Ishikawa (cell line): ENCODE results near the gene TRIP12.

Source experiments
- CEBPB ChIP-seq: IDR thresholded peaks from 2 replicates; pipeline ENCODE4 v1.6.1; 2012
- CREB1 ChIP-seq: IDR thresholded peaks from 2 replicates; pipeline ENCODE4 v1.6.1; 2012; ENCODE audit warnings: low read depth
- EGR1 ChIP-seq: IDR thresholded peaks from 2 replicates; pipeline ENCODE4 v1.6.1; 2012
- EP300 ChIP-seq: IDR thresholded peaks from 2 replicates; pipeline ENCODE4 v1.6.1; 2012; ENCODE audit warnings: borderline replicate concordance
- FOXM1 ChIP-seq: IDR thresholded peaks from 2 replicates; pipeline ENCODE4 v1.6.1; 2012; ENCODE audit warnings: low read depth, borderline replicate concordance
- NFIC ChIP-seq: IDR thresholded peaks from 2 replicates; pipeline ENCODE4 v1.6.1; 2012
- RAD21 ChIP-seq: IDR thresholded peaks from 2 replicates; pipeline ENCODE4 v1.6.1; 2012; ENCODE audit warnings: low read depth
- TAF1 ChIP-seq: IDR thresholded peaks from 2 replicates; pipeline ENCODE4 v1.6.1; 2012; ENCODE audit warnings: low read depth, mild to moderate bottlenecking
- TCF12 ChIP-seq: IDR thresholded peaks from 2 replicates; pipeline ENCODE4 v1.6.1; 2012; ENCODE audit warnings: low read depth
- TEAD4 ChIP-seq: IDR thresholded peaks from 2 replicates; pipeline ENCODE4 v1.6.1; 2012
- YY1 ChIP-seq: IDR thresholded peaks from 2 replicates; pipeline ENCODE4 v1.6.1; 2012; ENCODE audit warnings: low read depth
- ZBTB7A ChIP-seq: IDR thresholded peaks from 2 replicates; pipeline ENCODE4 v1.6.1; 2012; ENCODE audit warnings: low read depth
- TF ChIP-seq, protein P1 (sequence below): IDR thresholded peaks from 2 replicates; pipeline ENCODE4 v1.6.1; 2012; ENCODE audit warnings: low read depth, mild to moderate bottlenecking
- TF ChIP-seq, protein P2 (sequence below): IDR thresholded peaks from 2 replicates; pipeline ENCODE4 v1.6.1; 2012
- TF ChIP-seq, protein P3 (sequence below): IDR thresholded peaks from 2 replicates; pipeline ENCODE4 v1.6.1; 2012

The TRIP12 gene

DNA sequence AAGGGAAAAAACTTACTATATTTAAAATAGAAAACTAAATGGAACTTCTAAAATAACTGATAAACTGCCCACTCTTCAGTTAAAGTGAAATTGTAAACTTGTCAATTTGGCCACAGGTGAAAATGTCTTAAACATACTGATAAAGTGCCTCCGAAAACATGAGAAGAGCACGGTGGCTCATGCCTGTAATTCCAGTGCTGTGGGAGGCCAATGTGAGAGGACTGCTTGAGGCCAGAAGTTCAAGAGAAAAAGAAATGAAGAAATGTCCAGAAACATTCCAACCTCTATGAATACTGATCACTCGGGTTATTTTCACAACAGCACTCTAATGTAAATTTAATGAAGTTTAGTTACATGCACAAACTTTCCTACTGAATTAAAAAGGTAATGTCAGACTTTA, 144.1 kb downstream of the TRIP12 start:
- TF ChIP-seq RAD21: no peak
- no peak for TF ChIP-seq CREB1
- TF ChIP-seq TCF12: no peak
- TF ChIP-seq EGR1: no peak
- TF ChIP-seq ZBTB7A: no peak
- TF ChIP-seq TAF1: no peak

DNA sequence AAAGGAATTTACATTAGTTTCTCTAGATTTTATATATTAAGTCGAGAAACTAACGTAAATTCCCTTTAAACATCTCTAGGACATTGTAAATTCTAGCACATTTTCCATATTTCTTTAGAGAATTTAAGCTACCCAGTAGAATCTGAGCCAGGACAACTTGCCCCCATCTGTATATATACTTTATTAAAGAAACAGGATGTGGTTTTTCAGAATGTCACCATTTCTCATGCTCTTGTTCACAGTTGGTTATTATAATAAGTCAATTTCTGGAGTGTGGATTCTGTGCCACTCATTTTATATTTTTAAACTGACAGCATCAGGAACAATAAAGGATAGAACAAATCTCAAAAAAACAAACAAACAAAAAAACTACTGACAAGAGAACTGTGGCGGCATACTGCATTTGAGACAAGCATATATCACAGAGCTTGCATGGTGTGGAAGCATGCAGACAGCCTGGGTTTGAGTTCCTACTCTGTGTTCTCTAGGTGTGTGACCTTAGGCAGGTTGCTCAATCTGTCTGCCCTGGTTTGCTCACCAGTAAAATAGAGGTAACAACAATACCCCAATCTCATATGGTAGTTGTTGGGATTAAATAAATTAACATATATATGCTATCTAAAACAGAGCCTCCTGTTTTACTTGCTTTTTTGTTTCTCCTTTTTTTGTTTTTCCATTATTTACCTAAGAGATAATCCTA, 146.0 kb downstream of the TRIP12 start:
- TF ChIP-seq FOXM1 (no peak), EGR1 (no peak), YY1 (no peak)
- TF ChIP-seq, protein P1, sequence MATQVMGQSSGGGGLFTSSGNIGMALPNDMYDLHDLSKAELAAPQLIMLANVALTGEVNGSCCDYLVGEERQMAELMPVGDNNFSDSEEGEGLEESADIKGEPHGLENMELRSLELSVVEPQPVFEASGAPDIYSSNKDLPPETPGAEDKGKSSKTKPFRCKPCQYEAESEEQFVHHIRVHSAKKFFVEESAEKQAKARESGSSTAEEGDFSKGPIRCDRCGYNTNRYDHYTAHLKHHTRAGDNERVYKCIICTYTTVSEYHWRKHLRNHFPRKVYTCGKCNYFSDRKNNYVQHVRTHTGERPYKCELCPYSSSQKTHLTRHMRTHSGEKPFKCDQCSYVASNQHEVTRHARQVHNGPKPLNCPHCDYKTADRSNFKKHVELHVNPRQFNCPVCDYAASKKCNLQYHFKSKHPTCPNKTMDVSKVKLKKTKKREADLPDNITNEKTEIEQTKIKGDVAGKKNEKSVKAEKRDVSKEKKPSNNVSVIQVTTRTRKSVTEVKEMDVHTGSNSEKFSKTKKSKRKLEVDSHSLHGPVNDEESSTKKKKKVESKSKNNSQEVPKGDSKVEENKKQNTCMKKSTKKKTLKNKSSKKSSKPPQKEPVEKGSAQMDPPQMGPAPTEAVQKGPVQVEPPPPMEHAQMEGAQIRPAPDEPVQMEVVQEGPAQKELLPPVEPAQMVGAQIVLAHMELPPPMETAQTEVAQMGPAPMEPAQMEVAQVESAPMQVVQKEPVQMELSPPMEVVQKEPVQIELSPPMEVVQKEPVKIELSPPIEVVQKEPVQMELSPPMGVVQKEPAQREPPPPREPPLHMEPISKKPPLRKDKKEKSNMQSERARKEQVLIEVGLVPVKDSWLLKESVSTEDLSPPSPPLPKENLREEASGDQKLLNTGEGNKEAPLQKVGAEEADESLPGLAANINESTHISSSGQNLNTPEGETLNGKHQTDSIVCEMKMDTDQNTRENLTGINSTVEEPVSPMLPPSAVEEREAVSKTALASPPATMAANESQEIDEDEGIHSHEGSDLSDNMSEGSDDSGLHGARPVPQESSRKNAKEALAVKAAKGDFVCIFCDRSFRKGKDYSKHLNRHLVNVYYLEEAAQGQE: no peak
- TF ChIP-seq, protein P2, sequence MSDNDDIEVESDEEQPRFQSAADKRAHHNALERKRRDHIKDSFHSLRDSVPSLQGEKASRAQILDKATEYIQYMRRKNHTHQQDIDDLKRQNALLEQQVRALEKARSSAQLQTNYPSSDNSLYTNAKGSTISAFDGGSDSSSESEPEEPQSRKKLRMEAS: no peak

DNA sequence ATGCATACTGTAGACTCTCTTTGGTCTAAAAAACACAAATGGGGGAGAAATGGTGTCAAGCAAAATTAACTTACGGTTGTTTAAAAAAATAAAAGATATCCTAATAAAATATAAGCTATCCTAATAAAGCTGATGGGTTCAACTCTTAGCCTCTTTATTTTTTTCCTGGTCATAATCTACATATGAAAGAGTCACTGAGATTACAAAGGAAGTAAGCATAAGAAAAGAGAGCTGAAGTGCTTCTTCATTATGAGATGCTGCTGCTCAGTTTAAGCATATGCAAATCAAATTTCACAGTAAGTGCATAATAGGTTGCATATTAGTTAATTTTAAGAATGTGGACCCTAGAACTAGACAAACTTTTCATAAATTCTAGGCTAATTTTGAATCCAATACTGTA, 147.6 kb downstream of the TRIP12 start:
- TF ChIP-seq, protein P2: no peak
- TF ChIP-seq TEAD4 (no peak), YY1 (no peak), FOXM1 (no peak), CEBPB (no peak), TCF12 (no peak), EP300 (no peak), CREB1 (no peak), EGR1 (no peak), ZBTB7A (no peak)
- TF ChIP-seq, protein P3, sequence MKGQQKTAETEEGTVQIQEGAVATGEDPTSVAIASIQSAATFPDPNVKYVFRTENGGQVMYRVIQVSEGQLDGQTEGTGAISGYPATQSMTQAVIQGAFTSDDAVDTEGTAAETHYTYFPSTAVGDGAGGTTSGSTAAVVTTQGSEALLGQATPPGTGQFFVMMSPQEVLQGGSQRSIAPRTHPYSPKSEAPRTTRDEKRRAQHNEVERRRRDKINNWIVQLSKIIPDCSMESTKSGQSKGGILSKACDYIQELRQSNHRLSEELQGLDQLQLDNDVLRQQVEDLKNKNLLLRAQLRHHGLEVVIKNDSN: no peak
- TF ChIP-seq, protein P1: no peak

DNA sequence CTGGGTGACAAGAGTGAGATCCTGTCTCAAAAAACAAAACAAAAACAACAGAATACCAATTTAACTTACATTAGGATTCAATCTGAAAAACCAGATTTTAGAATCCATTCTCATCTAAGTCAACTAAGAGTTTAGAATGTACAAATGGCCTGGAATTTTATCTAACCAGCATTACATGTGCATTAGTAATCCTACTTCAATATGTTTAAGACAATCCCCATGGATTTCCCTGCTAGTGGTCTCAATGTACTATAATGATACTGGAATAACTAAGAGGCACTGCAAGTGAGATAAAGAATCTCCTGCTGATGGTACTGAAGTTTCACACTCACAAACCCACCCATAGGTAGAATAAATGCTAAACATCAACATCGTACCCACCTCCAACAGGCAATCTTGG, 153.6 kb downstream of the TRIP12 start:
- no peak for TF ChIP-seq FOXM1
- TF ChIP-seq, protein P1: no peak
- TF ChIP-seq, protein P3: no peak
- no peak for TF ChIP-seq RAD21

DNA sequence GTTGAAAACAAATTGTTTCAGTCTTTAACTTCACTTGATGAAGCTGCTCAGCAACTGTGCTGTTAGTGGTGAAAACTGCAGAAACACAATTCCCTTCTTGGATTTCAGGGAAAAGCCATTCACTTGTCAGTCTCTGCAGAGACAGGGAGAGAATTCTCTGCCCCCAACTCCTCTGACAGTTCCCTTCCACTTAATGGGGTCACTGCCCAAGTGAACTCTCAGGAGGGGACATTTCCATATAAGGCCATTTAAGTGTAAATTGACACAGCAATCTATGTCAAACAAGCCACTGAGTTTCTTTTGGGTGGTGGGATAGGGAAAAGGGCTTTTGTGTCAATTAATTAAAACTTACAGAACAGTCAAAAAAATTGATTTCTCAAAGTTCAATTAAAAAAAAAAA, 156.1 kb downstream of the TRIP12 start:
- TF ChIP-seq EP300 (no peak), TEAD4 (no peak), TAF1 (no peak), EGR1 (no peak), CEBPB (no peak), TCF12 (no peak), FOXM1 (no peak), CREB1 (no peak), ZBTB7A (no peak), YY1 (no peak), NFIC (no peak), RAD21 (no peak)
- TF ChIP-seq, protein P3: no peak
- TF ChIP-seq, protein P1: no peak
- TF ChIP-seq, protein P2: no peak
